DOHH2 (cell line): ENCODE results near the gene PTPN14.

Experiments used
- H3F3A ChIP-seq: fragments of 200-600 bp; sonication (generic), shearing (Covaris generic); 2 replicates; pipeline ENCODE4 v1.6.0; 2016; ENCODE audit warnings: antibody characterized with exemption, mild to moderate bottlenecking; ENCODE audit not compliant: control insufficient read depth, insufficient read depth
- H3K27ac ChIP-seq: fragments of 200-600 bp; sonication (generic); 2 replicates; pipeline ENCODE4 v1.5.1; 2014; ENCODE audit warnings: low read depth, mild to moderate bottlenecking, low read length, moderate library complexity
- H3K27me3 ChIP-seq: fragments of 200-600 bp; sonication (generic); 2 replicates; pipeline ENCODE4 v1.6.1; 2014; ENCODE audit warnings: mild to moderate bottlenecking, low read length, mixed read lengths; ENCODE audit not compliant: control insufficient read depth
- H3K36me3 ChIP-seq: fragments of 200-600 bp; sonication (generic); 2 replicates; pipeline ENCODE4 v1.6.1; 2014; ENCODE audit warnings: mild to moderate bottlenecking, low read length, moderate library complexity, mixed read lengths; ENCODE audit not compliant: control insufficient read depth
- H3K4me1 ChIP-seq: fragments of 200-600 bp; sonication (generic); 2 replicates; pipeline ENCODE4 v1.6.1; 2014; ENCODE audit warnings: mild to moderate bottlenecking, low read length, mixed read lengths; ENCODE audit not compliant: control insufficient read depth
- H3K4me2 ChIP-seq: fragments of 200-600 bp; sonication (generic); 2 replicates; pipeline ENCODE4 v1.6.0; 2014; ENCODE audit warnings: mild to moderate bottlenecking, low read length, moderate library complexity
- H3K4me3 ChIP-seq: fragments of 200-600 bp; sonication (generic); 2 replicates; pipeline ENCODE4 v1.5.1; 2014; ENCODE audit warnings: mild to moderate bottlenecking, low read length, mixed read lengths
- H3K79me2 ChIP-seq: fragments of 200-600 bp; sonication (generic); 2 replicates; pipeline ENCODE4 v1.6.1; 2014; ENCODE audit warnings: mild to moderate bottlenecking, low read length, mixed read lengths; ENCODE audit not compliant: control insufficient read depth
- H3K9me2 ChIP-seq: fragments of 200-600 bp; sonication (generic); replicated peaks from 2 replicates; pipeline ENCODE4 v1.6.1; 2014; ENCODE audit warnings: mild to moderate bottlenecking, low read length, mixed read lengths; ENCODE audit not compliant: control insufficient read depth
- H3K9me3 ChIP-seq: fragments of 200-600 bp; sonication (generic); 2 replicates; pipeline ENCODE4 v1.6.1; 2014; ENCODE audit warnings: antibody characterized with exemption, low read length, mixed read lengths; ENCODE audit not compliant: control insufficient read depth, insufficient read depth
- H4K20me1 ChIP-seq: fragments of 200-600 bp; sonication (generic); 2 replicates; pipeline ENCODE4 v1.6.0; 2014; ENCODE audit warnings: low read depth, mild to moderate bottlenecking, antibody characterized with exemption, low read length, moderate library complexity; ENCODE audit not compliant: control insufficient read depth, insufficient read depth
- EZH2phosphoT487 ChIP-seq: fragments of 200-600 bp; sonication (generic); IDR thresholded peaks from 2 replicates; pipeline ENCODE4 v1.6.1; 2017; ENCODE audit warnings: borderline replicate concordance, mild to moderate bottlenecking, antibody characterized with exemption, low read length, moderate library complexity, mixed read lengths
- TF ChIP-seq, protein P1 (sequence below): fragments of 200-600 bp; sonication (generic); IDR thresholded peaks from one replicate; pipeline ENCODE4 v1.5.1; 2014; ENCODE audit warnings: antibody characterized with exemption, mild to moderate bottlenecking, low read depth, low read length; ENCODE audit not compliant: poor library complexity, severe bottlenecking

Gene PTPN14

DNA sequence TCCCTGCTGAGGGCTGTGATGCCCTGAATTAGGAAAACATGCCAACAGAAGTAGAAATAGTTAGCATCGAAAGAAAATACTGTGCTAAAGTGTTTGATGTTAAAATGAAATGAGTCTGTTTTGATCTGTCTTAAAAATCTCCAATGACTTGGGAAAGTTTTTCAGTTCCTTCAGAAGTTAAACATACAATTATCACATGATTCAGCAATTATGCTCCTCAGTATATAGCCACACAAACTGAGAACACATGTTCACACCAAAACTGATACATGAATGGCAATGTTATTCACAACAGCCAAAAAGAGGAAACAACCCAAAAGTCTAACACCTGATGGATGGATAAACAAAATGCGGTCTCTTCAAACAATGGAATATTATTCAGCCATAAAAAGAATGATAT, 130.6 kb downstream of the PTPN14 start:
- H3K27me3 ChIP-seq: peaks cover 3% of the 10 kb centered on the region; the same call in 1 of the 2 replicates
- no peaks in the 10 kb centered on the region for H3K79me2 ChIP-seq
- H3K27ac ChIP-seq: no peak overlapping the region

DNA sequence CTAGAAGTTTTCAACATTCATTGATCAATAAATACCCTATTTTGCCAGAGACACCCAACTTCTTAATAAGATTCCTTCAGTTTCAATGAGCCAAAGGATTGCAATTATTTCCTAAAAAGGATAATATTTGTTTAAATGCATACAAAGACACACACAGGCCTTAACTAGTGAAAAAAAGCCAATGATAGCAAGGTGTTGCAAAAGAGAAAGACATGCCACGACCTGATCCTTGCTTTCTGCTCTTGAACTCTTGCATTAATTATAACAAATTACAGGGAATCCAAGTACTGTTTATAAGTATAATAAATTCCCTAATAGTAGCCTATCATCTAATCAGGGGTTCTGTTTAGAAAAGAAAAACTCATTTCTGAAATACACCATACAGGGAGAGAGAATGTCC, 131.1 kb downstream of the PTPN14 start:
- Histone ChIP-seq H3K79me2 (no peaks in the 10 kb centered on the region), H3K4me1 (no peaks in the 10 kb centered on the region), H4K20me1 (no peaks in the 10 kb centered on the region), H3K27me3 (peaks cover 3% of the 10 kb centered on the region; the same call in 1 of the 2 replicates), H3K4me2 (no peak overlapping the region), H3K4me3 (no peak overlapping the region), H3K9me2 (no peaks in the 10 kb centered on the region), H3K27ac (no peak overlapping the region), H3F3A (no peaks in the 10 kb centered on the region), H3K9me3 (no peaks in the 10 kb centered on the region), H3K36me3 (no peaks in the 10 kb centered on the region)
- TF ChIP-seq, protein P1, sequence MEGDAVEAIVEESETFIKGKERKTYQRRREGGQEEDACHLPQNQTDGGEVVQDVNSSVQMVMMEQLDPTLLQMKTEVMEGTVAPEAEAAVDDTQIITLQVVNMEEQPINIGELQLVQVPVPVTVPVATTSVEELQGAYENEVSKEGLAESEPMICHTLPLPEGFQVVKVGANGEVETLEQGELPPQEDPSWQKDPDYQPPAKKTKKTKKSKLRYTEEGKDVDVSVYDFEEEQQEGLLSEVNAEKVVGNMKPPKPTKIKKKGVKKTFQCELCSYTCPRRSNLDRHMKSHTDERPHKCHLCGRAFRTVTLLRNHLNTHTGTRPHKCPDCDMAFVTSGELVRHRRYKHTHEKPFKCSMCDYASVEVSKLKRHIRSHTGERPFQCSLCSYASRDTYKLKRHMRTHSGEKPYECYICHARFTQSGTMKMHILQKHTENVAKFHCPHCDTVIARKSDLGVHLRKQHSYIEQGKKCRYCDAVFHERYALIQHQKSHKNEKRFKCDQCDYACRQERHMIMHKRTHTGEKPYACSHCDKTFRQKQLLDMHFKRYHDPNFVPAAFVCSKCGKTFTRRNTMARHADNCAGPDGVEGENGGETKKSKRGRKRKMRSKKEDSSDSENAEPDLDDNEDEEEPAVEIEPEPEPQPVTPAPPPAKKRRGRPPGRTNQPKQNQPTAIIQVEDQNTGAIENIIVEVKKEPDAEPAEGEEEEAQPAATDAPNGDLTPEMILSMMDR: no peak
- TF ChIP-seq EZH2phosphoT487: no peak

More for the DNA sequence above, 130.6 kb downstream of the PTPN14 start:
- no peak overlapping the region for H3K4me3 ChIP-seq
- no peaks in the 10 kb centered on the region for H3K9me3 ChIP-seq
- H3K9me2 ChIP-seq: no peaks in the 10 kb centered on the region
- no peak for TF ChIP-seq EZH2phosphoT487
- TF ChIP-seq, protein P1: no peak
- H3K36me3 ChIP-seq: no peaks in the 10 kb centered on the region
- no peaks in the 10 kb centered on the region for H3K4me1 ChIP-seq
- H3K4me2 ChIP-seq: no peak overlapping the region
- H4K20me1 ChIP-seq: no peaks in the 10 kb centered on the region
- no peaks in the 10 kb centered on the region for H3F3A ChIP-seq

- H3K4me2 ChIP-seq: no peak overlapping the region
These were observed 131.8 kb downstream of the PTPN14 start for GRCh38 chr1:214419650-214420049.

More at GRCh38 chr1:214419650-214420049, 131.8 kb downstream of the PTPN14 start:
- Histone ChIP-seq H4K20me1 (no peaks in the 10 kb centered on the region), H3K36me3 (no peaks in the 10 kb centered on the region), H3K27me3 (peaks cover 3% of the 10 kb centered on the region; the same call in 1 of the 2 replicates), H3K9me3 (no peaks in the 10 kb centered on the region), H3K4me3 (no peak overlapping the region), H3K4me1 (no peaks in the 10 kb centered on the region), H3K9me2 (no peaks in the 10 kb centered on the region), H3K27ac (no peak overlapping the region), H3K79me2 (no peaks in the 10 kb centered on the region), H3F3A (no peaks in the 10 kb centered on the region)
- no peak for TF ChIP-seq EZH2phosphoT487
- TF ChIP-seq, protein P1: no peak
